Neuron (in vitro differentiated cells): Measurements from ENCODE around the gene SVOP.

Experiments
- H2AFZ ChIP-seq: one replicate; pipeline ENCODE4 v1.6.1; 2013; ENCODE audit warnings: low read depth, mild to moderate bottlenecking, inconsistent platforms, low read length, moderate library complexity
- H3K27me3 ChIP-seq: one replicate; pipeline ENCODE4 v1.6.1; 2013; ENCODE audit warnings: low read length; ENCODE audit not compliant: insufficient read depth
- H3K36me3 ChIP-seq: one replicate; pipeline ENCODE4 v1.6.1; 2013; ENCODE audit warnings: low read length; ENCODE audit not compliant: insufficient read depth
- H3K4me1 ChIP-seq: one replicate; pipeline ENCODE4 v1.6.1; 2013; ENCODE audit warnings: low read length; ENCODE audit not compliant: insufficient read depth
- H3K4me3 ChIP-seq: 2 replicates; pipeline ENCODE4 v1.5.1; 2013; ENCODE audit warnings: mild to moderate bottlenecking, low read length, moderate library complexity
- H3K9me3 ChIP-seq: one replicate; pipeline ENCODE4 v1.6.1; 2013; ENCODE audit warnings: low read length

Gene SVOP

DNA sequence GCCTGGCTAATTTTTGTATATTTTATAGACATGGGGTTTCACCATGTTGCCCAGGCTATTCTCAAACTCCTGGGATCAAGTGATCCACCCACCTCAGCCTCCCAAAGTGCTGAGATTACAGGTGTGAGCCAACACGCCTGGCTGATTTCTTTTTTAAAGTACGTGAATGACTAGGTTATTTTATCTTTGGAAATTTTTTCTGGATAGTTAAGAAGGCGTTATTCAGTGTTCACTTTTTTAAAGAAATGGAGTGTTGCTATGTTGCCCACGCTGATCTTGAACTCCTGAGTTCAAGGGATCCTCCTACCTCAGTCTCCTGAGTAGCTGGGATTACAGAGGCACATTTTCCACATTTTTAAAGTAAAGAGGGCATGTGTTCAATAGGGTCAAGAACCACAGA, 58.6 kb downstream of the SVOP start:
- H3K9me3 ChIP-seq: no peaks in the 10 kb centered on the region
- H3K36me3 ChIP-seq: no peaks in the 10 kb centered on the region
- peaks cover 4% of the 10 kb centered on the region for H3K27me3 ChIP-seq
- H2AFZ ChIP-seq: no peak overlapping the region
- H3K4me3 ChIP-seq: no peak overlapping the region
- H3K4me1 ChIP-seq: no peaks in the 10 kb centered on the region

DNA sequence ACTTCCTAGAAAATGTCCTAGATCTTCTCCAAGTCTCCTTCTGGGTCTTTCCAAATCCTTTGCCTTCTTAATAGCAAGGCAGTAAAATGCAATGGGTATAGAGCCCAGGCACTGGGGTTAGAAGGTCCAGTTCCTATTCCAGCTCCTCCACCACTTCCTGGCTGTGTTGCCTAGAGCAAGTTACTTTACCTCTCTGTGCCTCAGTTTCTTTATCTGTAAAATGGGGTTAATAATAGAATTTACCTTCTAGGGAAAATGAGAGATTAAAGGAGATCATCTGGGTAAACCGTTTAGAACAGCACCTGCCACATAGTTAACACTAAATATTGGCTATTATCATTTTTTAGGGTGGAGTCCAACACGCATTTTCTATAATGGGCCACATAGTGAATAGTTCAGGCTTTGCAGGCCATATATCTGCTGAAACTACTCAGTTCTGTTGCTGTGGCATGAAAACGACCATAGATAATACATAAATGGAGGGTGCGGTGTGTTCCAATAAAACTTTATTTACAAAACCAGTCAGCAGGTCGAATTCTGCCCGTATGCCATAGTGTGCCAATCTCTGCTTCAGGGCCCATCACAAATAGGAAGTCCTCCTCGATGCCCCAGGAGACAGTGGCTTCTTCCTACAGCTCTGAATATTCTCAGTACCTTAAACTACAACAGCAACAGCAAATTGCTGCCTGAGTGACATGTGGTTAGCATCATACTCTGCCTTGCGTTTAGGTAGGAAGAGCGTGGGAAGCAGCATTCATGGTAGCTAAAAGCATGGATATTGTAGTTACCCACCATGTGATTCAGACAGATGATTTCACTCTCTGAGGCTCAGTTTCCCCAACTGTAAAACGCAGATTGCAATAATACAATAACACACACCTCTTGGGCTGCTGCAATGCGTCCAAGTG, 60.9 kb downstream of the SVOP start:
- H3K27me3 ChIP-seq: peaks cover 4% of the 10 kb centered on the region
- H3K36me3 ChIP-seq: no peaks in the 10 kb centered on the region
- H3K9me3 ChIP-seq: no peaks in the 10 kb centered on the region
- H2AFZ ChIP-seq: no peak overlapping the region
- no peaks in the 10 kb centered on the region for H3K4me1 ChIP-seq
- no peak overlapping the region for H3K4me3 ChIP-seq

DNA sequence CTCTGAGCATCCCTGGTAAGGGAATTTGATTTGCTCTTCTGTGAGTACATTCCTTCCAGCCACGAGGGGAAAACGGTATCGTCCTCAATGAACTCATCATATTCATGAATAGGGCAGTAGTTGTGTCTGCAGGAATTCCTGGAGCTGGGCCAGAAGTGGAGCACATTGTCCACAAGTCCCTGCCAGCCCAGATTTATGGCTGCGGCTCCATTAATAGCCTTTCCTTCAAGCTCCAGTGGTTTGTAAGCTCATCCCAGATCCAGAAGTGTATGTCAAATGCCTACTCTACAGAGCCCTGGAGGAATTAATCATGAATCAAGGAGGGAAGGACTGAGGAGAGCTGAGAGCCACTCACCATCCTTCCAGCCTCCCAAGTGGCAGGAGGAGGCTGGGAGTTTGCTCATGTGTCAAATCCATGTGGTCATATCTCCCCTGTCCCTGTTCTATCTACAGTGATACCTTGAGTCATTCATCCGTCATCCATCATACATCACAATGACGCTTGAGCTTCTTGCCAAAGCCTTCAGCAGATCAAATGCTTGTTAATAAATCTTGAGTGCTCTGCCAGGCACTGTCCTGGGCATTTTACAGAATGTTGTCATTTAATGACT, 65.5 kb downstream of the SVOP start:
- Histone ChIP-seq H3K9me3 (no peaks in the 10 kb centered on the region), H3K4me3 (no peak overlapping the region), H3K27me3 (peaks cover 2% of the 10 kb centered on the region), H3K4me1 (no peaks in the 10 kb centered on the region), H3K36me3 (no peaks in the 10 kb centered on the region), H2AFZ (no peak overlapping the region)

DNA sequence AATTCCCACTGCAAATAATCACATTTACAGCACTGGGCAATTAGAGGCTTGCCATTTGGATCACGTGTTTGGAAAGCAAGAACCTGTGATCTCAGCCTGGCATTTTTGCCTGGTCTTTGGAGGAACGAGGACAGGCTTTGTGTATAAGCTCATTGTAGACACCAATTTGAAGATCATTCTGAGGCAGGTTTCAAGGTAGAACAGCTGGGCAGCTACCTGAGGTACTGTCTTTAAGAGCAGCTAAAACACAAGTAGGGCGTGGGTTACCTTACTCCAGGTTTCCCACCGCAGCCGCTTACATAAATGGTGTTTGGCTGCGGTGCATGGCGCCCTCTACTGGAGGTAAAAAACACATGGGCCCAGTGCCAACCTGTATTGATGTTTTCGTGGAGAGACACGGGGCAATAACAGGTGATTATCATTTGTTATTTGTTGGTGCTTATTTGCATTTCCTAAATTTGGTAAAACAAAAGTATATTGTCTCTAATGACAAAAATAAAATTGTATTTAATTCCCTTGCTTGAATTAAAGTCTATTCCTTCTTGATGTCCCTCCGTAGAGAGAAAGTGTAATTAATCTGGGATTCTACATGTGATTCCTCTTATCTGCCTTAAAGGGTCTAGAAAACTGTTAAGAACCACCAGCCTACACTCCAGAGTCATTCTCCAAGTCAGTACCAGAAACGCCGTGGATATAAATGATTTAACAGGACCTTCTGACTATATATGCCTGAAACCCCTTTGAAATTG, 69.7 kb downstream of the SVOP start:
- Histone ChIP-seq H3K9me3 (peaks cover 2% of the 10 kb centered on the region), H3K4me1 (no peaks in the 10 kb centered on the region), H3K27me3 (no peaks in the 10 kb centered on the region), H2AFZ (no peak overlapping the region), H3K4me3 (no peak overlapping the region), H3K36me3 (no peaks in the 10 kb centered on the region)

DNA sequence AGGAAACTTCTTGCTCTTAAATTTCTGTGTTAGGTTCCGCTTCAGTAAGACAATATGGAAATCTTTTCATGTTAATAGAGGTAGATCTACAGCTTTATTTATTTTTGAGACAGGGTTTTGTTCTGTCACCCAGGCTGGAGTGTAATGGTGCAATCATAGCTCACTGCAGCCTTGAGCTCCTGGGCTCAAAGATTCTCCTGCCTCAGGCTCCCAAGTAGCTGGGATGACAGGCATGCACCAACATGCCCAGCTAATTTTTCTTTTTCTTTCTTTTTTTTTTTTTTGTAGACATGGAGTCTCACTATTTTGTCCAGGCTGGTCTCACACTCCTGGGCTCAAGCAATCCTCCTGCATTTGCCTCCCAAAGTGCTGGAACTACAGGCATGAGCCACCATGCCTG, 70.9 kb downstream of the SVOP start:
- no peaks in the 10 kb centered on the region for H3K4me1 ChIP-seq
- no peaks in the 10 kb centered on the region for H3K36me3 ChIP-seq
- H3K9me3 ChIP-seq: peaks cover 2% of the 10 kb centered on the region
- H2AFZ ChIP-seq: no peak overlapping the region
- no peak overlapping the region for H3K4me3 ChIP-seq
- H3K27me3 ChIP-seq: no peaks in the 10 kb centered on the region

DNA sequence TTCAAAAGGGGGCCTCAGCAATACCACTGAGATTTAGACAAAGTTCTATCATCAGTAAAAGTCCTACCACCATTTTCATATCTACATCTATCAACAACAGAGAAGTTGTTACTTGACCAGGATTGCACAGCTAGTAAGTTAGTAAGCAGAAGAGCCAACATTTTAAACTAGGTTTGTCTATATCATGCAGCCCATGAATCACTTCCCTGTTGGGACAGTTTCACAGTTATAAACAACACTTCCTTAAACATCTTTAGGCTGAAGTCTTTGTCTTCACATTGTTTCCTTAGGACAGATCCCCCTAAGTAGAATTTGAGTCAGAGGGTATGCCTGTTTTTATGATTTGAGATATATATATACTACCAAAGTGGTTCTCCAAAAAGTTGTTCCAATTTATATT, 72.5 kb downstream of the SVOP start:
- Histone ChIP-seq H3K36me3 (no peaks in the 10 kb centered on the region), H3K4me3 (no peak overlapping the region), H3K27me3 (no peaks in the 10 kb centered on the region), H3K4me1 (no peaks in the 10 kb centered on the region), H2AFZ (no peak overlapping the region), H3K9me3 (peaks cover 2% of the 10 kb centered on the region)

DNA sequence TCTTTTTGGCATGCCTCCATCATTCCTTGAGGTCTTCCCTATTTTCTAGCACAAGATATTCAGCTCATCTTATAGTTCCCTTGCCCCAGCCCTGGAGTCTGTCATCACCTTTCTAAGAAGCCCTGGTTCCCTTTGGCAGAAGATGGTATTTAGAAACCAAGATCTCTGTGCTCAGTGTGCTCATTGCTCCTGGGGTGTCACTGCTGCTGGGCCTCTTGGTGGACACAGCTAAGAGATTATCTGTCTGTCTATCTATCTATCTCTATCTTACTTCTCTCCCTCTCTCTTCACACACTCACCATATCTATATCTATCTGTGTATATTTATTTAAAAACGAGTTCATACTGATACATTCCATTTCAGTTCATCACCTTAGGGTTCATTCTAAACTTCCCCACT, 73.8 kb downstream of the SVOP start:
- no peak overlapping the region for H3K4me3 ChIP-seq
- no peaks in the 10 kb centered on the region for H3K27me3 ChIP-seq
- H2AFZ ChIP-seq: no peak overlapping the region
- peaks cover 2% of the 10 kb centered on the region for H3K9me3 ChIP-seq
- H3K4me1 ChIP-seq: no peaks in the 10 kb centered on the region
- H3K36me3 ChIP-seq: no peaks in the 10 kb centered on the region

DNA sequence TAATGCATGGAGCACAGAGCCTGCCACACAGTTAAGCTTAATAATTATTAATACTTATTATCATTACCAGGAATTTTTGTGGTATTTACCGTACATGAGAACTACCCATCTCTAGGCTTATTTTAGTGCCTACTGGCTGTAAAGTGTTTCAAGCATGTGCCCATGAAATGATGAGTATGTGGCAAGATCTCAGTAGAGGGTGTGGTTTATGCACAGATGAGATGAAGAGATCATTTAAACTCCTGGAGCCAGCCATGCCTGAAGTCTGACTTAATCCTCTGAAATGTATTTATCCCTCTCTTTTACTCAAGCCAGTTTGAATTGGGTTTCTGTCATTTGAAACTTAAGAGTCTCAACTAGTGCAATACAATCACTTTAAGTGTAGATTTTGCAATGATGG, 80.7 kb downstream of the SVOP start:
- no peak overlapping the region for H3K4me3 ChIP-seq
- H3K9me3 ChIP-seq: no peaks in the 10 kb centered on the region
- no peaks in the 10 kb centered on the region for H3K36me3 ChIP-seq
- peaks cover 5% of the 10 kb centered on the region for H3K27me3 ChIP-seq
- no peaks in the 10 kb centered on the region for H3K4me1 ChIP-seq
- no peak overlapping the region for H2AFZ ChIP-seq

DNA sequence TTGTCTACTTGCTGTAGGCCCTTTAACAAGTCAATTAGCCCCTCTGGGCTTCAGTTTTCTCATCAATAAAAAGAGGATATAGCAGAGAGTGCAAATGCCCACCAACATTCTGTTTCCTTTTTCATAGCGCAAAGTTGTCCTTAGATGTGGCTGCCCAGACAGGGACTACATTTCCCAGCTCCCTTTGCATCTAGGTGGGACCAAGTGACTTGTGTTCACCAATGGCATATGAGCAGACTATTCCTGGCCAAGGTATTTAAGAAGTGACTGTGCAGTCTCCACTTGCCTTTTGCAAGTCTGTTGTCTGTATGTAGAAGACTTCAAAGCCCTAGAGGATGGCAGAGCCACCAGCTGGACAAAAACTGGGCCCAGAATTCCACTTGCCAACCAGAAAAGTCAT, 81.3 kb downstream of the SVOP start:
- no peak overlapping the region for H2AFZ ChIP-seq
- peaks cover 7% of the 10 kb centered on the region for H3K27me3 ChIP-seq
- H3K9me3 ChIP-seq: no peaks in the 10 kb centered on the region
- no peaks in the 10 kb centered on the region for H3K36me3 ChIP-seq
- no peak overlapping the region for H3K4me3 ChIP-seq
- no peaks in the 10 kb centered on the region for H3K4me1 ChIP-seq

DNA sequence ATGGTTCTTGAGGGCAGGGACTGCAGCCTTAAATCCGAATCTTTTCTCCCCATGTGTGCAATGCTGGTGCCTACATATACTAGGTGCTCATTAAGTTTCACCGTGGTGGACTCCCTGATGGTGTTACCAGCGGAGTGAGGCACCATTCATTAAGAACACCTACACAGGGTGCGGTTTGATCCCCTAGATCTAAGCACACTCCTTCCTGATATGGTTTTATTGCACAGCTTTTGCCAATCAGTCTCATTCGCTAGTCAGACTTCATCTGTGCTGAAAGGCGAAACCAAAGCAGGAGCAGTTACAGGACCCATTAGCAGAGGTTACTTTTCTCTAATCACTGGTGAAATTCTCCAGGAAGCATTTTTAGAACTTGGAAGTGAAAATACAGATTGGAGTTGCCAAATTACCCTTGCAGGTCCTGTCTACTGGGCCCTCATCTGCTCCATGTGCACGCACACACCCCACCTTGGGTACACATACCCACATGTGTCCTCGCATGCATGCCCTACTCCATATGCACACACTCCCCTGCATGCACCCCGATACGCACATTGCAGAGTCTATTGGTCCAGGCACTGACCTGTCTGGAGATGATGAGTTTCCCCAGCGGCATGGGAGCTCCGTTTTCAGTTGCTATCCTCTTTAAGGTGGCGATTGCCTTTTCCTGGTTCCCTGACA, 82.5 kb downstream of the SVOP start:
- peaks cover 7% of the 10 kb centered on the region for H3K27me3 ChIP-seq
- H3K4me3 ChIP-seq: no peak overlapping the region
- no peaks in the 10 kb centered on the region for H3K9me3 ChIP-seq
- no peaks in the 10 kb centered on the region for H3K36me3 ChIP-seq
- no peak overlapping the region for H2AFZ ChIP-seq
- no peaks in the 10 kb centered on the region for H3K4me1 ChIP-seq

DNA sequence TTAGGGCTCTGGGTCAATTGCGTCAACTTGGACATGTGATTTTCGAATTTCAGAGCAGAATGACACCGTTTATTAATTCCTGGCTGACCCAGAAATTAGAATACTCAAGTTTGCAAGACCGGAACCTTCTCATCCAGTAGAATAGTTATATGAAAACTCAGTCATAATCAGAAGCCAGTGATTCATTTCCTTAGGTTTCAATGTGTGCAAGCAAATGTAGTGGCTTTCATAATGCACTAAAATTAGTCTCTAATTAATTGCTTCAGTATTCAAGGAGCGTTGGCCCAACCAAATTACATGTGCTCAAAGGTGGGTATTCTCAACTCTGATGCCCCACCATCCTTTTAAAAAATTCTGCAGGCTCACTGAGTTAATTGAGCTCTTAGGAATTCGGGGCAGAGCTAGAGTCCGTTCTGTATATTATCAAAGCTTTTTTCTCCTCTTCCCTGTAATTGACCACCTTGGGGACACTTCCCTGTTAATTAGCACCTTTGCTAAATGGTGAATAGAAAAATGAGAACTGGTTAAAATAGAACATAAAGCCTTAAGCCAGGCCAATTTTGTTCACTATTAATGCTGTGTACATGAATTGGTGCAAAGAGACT, 85.6 kb downstream of the SVOP start:
- Histone ChIP-seq H3K4me1 (no peaks in the 10 kb centered on the region), H3K27me3 (peaks cover 11% of the 10 kb centered on the region), H2AFZ (no peak overlapping the region), H3K9me3 (no peaks in the 10 kb centered on the region), H3K36me3 (no peaks in the 10 kb centered on the region), H3K4me3 (no peak overlapping the region)

DNA sequence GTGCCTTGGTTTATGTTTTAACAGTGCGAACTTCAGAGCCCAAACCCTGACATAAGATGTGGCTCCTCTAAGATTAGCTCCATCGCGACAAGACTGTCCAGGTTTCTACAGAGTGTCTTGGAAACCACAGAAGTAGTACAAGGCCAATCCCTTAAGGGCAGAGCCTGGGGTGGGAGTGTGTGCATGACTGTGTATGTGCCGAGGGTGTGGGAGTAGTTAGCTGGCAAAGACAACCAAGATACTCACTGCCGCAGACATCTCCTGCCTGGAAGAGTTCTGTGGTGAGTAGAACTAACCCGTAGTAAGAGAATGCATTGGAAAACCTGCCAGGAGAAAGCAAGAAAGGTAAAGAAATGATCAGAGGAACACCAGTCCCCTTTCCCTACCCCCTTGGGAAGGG, 86.9 kb downstream of the SVOP start:
- no peaks in the 10 kb centered on the region for H3K36me3 ChIP-seq
- no peak overlapping the region for H2AFZ ChIP-seq
- H3K27me3 ChIP-seq: peaks cover 11% of the 10 kb centered on the region
- no peaks in the 10 kb centered on the region for H3K9me3 ChIP-seq
- H3K4me1 ChIP-seq: no peaks in the 10 kb centered on the region
- H3K4me3 ChIP-seq: no peak overlapping the region
